ENCODE measurements around the gene EIPR1. TPM values are rescaled to one million over a fixed set of nuclear protein-coding genes. Genes with fewer than 3 reads are reported as not detected.

EIPR1 gene
- total and polyA plus RNA-seq, 10 of the 15 experiments (the other 5 are each of a cell fraction or from before 2014, with no cell fraction given) = 23.6 to 61.2 (median 42.2) TPM

DNA sequence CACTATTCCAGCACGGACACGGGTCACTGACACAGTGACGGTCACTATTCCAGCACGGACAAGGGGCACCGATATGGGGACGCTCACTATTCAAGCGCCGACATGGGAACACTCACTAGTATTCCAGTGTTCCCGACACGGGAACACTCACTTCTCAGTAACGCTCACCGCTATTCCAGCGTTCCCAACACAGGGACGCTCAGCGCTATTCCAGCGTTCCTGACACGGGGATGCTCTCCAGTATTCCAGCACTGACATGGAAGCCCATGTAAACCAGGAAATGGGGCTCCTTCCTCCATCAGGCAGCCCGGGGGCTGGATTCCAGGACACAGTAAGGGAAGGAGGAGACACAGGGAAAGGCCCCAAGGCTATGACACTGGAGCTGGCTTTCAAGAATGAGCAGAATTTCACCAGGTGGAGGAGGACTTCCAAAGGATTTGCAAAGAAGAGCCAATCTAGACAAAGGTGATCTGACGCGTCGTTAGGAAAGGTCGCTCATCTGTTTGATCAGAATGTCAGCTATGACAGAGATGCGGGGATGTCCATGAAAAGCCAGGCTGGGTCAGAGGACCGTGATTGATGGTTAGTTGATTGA, 196.1 kb downstream of the EIPR1 start:
- Histone ChIP-seq H3K27ac (ENCODE audit: control insufficient read depth, insufficient read depth) (no peak overlapping the region), H3K4me1 (ENCODE audit: control insufficient read depth, insufficient read depth, low read length) (no peaks in the 10 kb centered on the region), H3K79me2 (ENCODE audit: control insufficient read depth, insufficient read depth, low read length) (no peaks in the 10 kb centered on the region), H3K4me3 (no peak overlapping the region), H3K27me3 (replicated peaks in 1 of 2; ENCODE audit: control insufficient read depth in 2 of 2, insufficient read depth in 2 of 2, low read length in 1 of 2) (no peaks in the 10 kb centered on the region), H3K4me2 (ENCODE audit: control insufficient read depth, insufficient read depth) (no peak overlapping the region), H3K9me3 (replicated peaks; ENCODE audit: control insufficient read depth, insufficient read depth, low read length) (peaks cover 4% of the 10 kb centered on the region; the same call in 2 of the 3 replicates), H4K20me1 (ENCODE audit: control insufficient read depth, insufficient read depth) (no peaks in the 10 kb centered on the region), H3K36me3 (ENCODE audit: control insufficient read depth in 2 of 2, insufficient read depth in 2 of 2, low read length in 1 of 2) (peaks cover 0 to 3% of the 10 kb centered on the region in 2 experiments; a peak in 2 of 4 replicates), H2AFZ (ENCODE audit: control insufficient read depth, low read depth, low read length) (no peak overlapping the region), H3K9ac (ENCODE audit: control insufficient read depth, insufficient read depth, low read length) (no peak overlapping the region)
- no peak for ATAC-seq
- no TSS peak for BruUV-seq (replicated peaks)
- no peak for DNase-seq (ENCODE audit: low read depth, low spot score)
- intact Hi-C loops (cut with micrococcal nuclease; ENCODE audit: unreplicated experiment) (no loop called here), in situ Hi-C loops (cut with MboI) (no loop called here)
- 92% methylated on average over 21 of the region's 24 CpGs for WGBS (ENCODE audit: insufficient coverage, insufficient replicate concordance, low lambda C conversion rate, missing lambda C conversion rate)
- RAD21 ChIA-PET (ENCODE audit: unreplicated experiment) = no interaction called here
- POLR2A ChIA-PET = no interaction called here
- TF ChIP-seq PML (IDR thresholded peaks at IDR 0.05; ENCODE audit: low read length) (no peak), HDGF (IDR thresholded peaks at IDR 0.05) (no peak), TCF12 (IDR thresholded peaks at IDR 0.05; ENCODE audit: low read depth, low read length) (no peak), IRF4 (IDR thresholded peaks at IDR 0.05; ENCODE audit: low read depth, low read length) (no peak), ZZZ3 (IDR thresholded peaks at IDR 0.05; ENCODE audit: control insufficient read depth, insufficient read length, low read depth) (no peak), BRCA1 (IDR thresholded peaks at IDR 0.05; ENCODE audit: low read depth, low read length) (no peak), NRF1 (conservative IDR thresholded peaks at IDR 0.05; ENCODE audit: low read depth, low read length) (no peak), SP1 (IDR thresholded peaks at IDR 0.05; ENCODE audit: low read depth, low read length) (no peak), MXI1 (IDR thresholded peaks at IDR 0.05; ENCODE audit: low read depth, low read length) (no peak), TAF1 (IDR thresholded peaks at IDR 0.05; ENCODE audit: borderline replicate concordance, low read depth, low read length) (no peak), SREBF2 (IDR thresholded peaks at IDR 0.05; ENCODE audit: low read length) (no peak)
- TF ChIP-seq, protein P1, sequence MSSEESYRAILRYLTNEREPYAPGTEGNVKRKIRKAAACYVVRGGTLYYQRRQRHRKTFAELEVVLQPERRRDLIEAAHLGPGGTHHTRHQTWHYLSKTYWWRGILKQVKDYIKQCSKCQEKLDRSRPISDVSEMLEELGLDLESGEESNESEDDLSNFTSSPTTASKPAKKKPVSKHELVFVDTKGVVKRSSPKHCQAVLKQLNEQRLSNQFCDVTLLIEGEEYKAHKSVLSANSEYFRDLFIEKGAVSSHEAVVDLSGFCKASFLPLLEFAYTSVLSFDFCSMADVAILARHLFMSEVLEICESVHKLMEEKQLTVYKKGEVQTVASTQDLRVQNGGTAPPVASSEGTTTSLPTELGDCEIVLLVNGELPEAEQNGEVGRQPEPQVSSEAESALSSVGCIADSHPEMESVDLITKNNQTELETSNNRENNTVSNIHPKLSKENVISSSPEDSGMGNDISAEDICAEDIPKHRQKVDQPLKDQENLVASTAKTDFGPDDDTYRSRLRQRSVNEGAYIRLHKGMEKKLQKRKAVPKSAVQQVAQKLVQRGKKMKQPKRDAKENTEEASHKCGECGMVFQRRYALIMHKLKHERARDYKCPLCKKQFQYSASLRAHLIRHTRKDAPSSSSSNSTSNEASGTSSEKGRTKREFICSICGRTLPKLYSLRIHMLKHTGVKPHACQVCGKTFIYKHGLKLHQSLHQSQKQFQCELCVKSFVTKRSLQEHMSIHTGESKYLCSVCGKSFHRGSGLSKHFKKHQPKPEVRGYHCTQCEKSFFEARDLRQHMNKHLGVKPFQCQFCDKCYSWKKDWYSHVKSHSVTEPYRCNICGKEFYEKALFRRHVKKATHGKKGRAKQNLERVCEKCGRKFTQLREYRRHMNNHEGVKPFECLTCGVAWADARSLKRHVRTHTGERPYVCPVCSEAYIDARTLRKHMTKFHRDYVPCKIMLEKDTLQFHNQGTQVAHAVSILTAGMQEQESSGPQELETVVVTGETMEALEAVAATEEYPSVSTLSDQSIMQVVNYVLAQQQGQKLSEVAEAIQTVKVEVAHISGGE (CRISPR knock-in tag; IDR thresholded peaks at IDR 0.05) = no peak
- TF ChIP-seq, protein P2, sequence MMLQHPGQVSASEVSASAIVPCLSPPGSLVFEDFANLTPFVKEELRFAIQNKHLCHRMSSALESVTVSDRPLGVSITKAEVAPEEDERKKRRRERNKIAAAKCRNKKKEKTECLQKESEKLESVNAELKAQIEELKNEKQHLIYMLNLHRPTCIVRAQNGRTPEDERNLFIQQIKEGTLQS (IDR thresholded peaks at IDR 0.05; ENCODE audit: borderline replicate concordance, extremely low read depth, low read depth, low read length) = no peak
- no peak for FAIRE-seq
- SMC1A ChIA-PET (ENCODE audit: uncharacterized antibody, unreplicated experiment) = no interaction called here
- CTCF ChIA-PET = no interaction called here
